Left lung (tissue), 10 donors: ENCODE data around the gene VRK2. TPM values are rescaled to one million over a fixed set of nuclear protein-coding genes. Genes with fewer than 3 reads are reported as not detected.

Source experiments
- ATAC-seq: fragments of 200-7000 bp; cut with Tn5 transposase; one replicate; pipeline ENCODE4 v1.9.1; 2020; ENCODE audit warnings: moderate library complexity
- DNase-seq, 4 donors: peaks; one replicate each; pipeline ENCODE4 v3.0.0-alpha.2; 2013 to 2020
- H3K27ac ChIP-seq, 2 donors: fragments of 200-600 bp; sonication (generic) in 1 of 2; one replicate each; pipeline versions ENCODE4 v1.5.0 to v1.8.0; 2020 to 2021
- H3K27me3 ChIP-seq, 2 donors: fragments of 200-600 bp; sonication (generic) in 1 of 2; one replicate each; pipeline versions ENCODE4 v1.5.0 to v1.8.0; 2020 to 2021
- H3K36me3 ChIP-seq, 2 donors: fragments of 200-600 bp; sonication (generic) in 1 of 2; one replicate each; pipeline versions ENCODE4 v1.5.0 to v1.8.0; 2020 to 2021
- H3K4me1 ChIP-seq, 2 donors: fragments of 200-600 bp; one replicate each; pipeline ENCODE4 v1.8.0; 2021
- H3K4me3 ChIP-seq, 2 donors: fragments of 200-600 bp; sonication (generic) in 1 of 2; one replicate each; pipeline versions ENCODE4 v1.5.0 to v1.8.0; 2020 to 2021; ENCODE audit warnings: mild to moderate bottlenecking in 1 of 2
- H3K9me3 ChIP-seq, 2 donors: fragments of 200-600 bp; sonication (generic) in 1 of 2; one replicate each; pipeline versions ENCODE4 v1.5.0 to v1.8.0; 2020 to 2021
- intact Hi-C, 2 donors: fragments of 100-400 bp; cut with DNase I; formaldehyde crosslinking; loops; one replicate each; pipeline versions ENCODE4 v1.11.2 to v1.14.2; 2022
- polyA plus RNA-seq, 6 donors: library from polyadenylated mRNA; unstranded; fragments of 120-200 nt; gene quantifications; one replicate each; pipeline ENCODE4 v1.2.1, GENCODE V29; 2013; ENCODE audit not compliant: insufficient read length in 6 of 6
- total RNA-seq, 2 donors: library from RNA; stranded (reverse); fragmentation: NEBNext Ultra II Directional; extraction: Animal tissue kit (Norgen Biotek cat#: 25700); gene quantifications; one replicate each; pipeline ENCODE4 v1.2.1, GENCODE V29; 2021
- TF ChIP-seq, protein P1 (sequence below), 2 donors: fragments of 200-600 bp; sonication (generic) in 1 of 2; IDR thresholded peaks; one replicate each; pipeline versions ENCODE4 v1.5.0 to v1.8.0; 2021; ENCODE audit warnings: antibody characterized with exemption in 2 of 2
- donor health status: DM: no; HTN: yes; CAD: no.
- donor health status: DM: no; HTN: no; CAD: no.

Gene VRK2
- total and polyA plus RNA-seq, 8 donors: 18.2 to 28.0 (median 24.1) TPM

DNA sequence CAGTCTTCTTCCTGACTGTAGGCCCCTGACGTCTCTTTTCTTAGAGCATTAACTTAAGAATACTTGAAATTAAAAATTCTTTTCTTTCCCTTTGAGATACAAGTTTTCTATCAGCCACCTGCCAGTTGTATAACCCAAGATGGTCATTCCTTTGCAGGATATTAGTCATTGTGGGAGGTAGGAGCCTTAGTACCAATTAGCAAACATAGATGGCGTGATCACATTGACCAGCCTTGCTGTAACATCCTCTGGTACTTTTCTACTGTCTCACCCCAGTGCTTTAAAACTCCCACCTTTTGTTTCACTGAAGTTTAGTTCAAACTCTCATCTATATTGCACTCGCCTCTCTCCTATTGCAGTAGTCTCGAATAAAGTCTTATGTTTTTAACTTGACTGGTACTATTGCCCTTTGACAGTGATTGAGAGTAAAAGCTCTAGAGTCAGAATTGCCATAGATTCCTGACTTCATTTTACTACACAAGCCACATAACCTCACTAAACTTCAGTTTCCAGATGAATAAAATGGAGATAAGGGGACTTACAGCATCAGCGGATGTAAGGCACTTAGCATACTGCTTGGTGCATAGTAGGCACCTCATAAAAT is 74.1 kb downstream of the VRK2 start:
- intact Hi-C loops: no loop called here
- Histone ChIP-seq H3K4me1 (no peaks in the 10 kb centered on the region), H3K27me3 (no peaks in the 10 kb centered on the region), H3K4me3 (no peak overlapping the region), H3K9me3 (no peaks in the 10 kb centered on the region), H3K36me3 (peaks cover 0 to 10% of the 10 kb centered on the region in 2 donors), H3K27ac (no peak overlapping the region)
- TF ChIP-seq, protein P1, sequence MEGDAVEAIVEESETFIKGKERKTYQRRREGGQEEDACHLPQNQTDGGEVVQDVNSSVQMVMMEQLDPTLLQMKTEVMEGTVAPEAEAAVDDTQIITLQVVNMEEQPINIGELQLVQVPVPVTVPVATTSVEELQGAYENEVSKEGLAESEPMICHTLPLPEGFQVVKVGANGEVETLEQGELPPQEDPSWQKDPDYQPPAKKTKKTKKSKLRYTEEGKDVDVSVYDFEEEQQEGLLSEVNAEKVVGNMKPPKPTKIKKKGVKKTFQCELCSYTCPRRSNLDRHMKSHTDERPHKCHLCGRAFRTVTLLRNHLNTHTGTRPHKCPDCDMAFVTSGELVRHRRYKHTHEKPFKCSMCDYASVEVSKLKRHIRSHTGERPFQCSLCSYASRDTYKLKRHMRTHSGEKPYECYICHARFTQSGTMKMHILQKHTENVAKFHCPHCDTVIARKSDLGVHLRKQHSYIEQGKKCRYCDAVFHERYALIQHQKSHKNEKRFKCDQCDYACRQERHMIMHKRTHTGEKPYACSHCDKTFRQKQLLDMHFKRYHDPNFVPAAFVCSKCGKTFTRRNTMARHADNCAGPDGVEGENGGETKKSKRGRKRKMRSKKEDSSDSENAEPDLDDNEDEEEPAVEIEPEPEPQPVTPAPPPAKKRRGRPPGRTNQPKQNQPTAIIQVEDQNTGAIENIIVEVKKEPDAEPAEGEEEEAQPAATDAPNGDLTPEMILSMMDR (IDR thresholded peaks at IDR 0.05): no peak
- ATAC-seq (no peak), DNase-seq (no peak)

DNA sequence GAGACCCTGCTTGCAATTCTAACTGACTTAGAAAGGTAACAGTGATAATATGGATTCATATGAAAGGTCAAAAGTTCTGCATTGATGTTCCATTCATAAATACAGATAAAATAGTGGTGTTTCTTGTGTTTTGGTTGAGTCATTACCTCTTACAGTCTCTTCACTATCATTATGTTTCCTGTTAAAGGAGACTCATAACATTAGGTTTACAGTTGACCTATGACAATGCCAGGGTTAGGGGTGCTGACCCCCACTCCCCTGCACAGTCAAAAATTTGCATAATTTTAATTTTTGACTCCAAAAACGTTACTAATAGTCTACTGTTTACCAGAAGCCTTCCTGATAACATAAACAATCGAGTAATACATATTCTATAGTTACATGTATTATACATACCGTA is 75.4 kb downstream of the VRK2 start:
- Histone ChIP-seq H3K27ac (no peak overlapping the region), H3K4me1 (no peaks in the 10 kb centered on the region), H3K27me3 (no peaks in the 10 kb centered on the region), H3K9me3 (no peaks in the 10 kb centered on the region), H3K4me3 (no peak overlapping the region), H3K36me3 (peaks cover 0 to 10% of the 10 kb centered on the region in 2 donors)
- intact Hi-C loops: no loop called here
- DNase-seq: no peak
- ATAC-seq: no peak
- TF ChIP-seq, protein P1 (IDR thresholded peaks at IDR 0.05): no peak

DNA sequence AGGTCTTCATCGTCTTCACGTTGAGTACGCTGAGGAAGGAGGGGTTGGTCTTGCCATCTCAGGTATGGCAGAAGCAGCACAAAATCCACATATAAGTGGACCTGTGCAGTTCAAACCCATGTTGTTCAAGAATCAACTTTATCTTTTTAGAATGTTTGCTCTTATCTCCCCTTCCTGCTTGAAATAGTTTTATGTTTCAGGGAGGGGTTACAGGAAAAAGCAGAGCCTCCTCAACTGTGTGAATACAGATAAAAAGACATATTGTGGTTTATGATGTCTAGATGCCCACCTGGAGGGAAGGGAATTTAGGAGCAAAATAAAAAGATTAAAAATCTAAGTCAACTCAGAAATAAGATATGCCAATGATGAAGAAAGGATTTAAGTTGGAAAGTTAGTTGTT is 75.9 kb downstream of the VRK2 start:
- H3K27ac ChIP-seq: no peak overlapping the region
- peaks cover 0 to 10% of the 10 kb centered on the region in 2 donors for H3K36me3 ChIP-seq
- H3K4me3 ChIP-seq: no peak overlapping the region
- H3K27me3 ChIP-seq: no peaks in the 10 kb centered on the region
- ATAC-seq (no peak), DNase-seq (no peak)
- H3K9me3 ChIP-seq: no peaks in the 10 kb centered on the region
- intact Hi-C loops: no loop called here
- H3K4me1 ChIP-seq: no peaks in the 10 kb centered on the region
- TF ChIP-seq, protein P1 (IDR thresholded peaks at IDR 0.05): no peak

DNA sequence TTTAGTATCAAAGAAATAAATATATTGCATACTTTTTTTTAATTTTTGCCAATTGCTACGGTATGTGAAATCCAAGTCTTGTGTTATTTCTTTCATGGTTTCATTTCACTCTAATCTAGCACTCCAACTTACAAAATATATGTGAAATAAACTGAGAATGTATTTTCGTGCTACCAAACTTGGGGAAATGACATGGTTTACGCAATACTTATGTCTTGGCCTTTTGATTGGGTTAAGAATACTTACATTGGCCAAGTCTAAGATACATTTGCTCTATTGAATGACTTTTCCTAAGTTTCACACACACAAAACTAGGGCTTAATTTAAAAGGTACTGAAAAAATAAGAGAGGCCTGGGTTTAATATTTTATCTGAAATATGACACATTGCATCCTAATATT is 80.5 kb downstream of the VRK2 start:
- TF ChIP-seq, protein P1 (IDR thresholded peaks at IDR 0.05): no peak
- ATAC-seq: no peak
- no peak overlapping the region for H3K27ac ChIP-seq
- peaks cover 0 to 10% of the 10 kb centered on the region in 2 donors for H3K36me3 ChIP-seq
- H3K4me3 ChIP-seq: no peak overlapping the region
- H3K9me3 ChIP-seq: no peaks in the 10 kb centered on the region
- H3K27me3 ChIP-seq: no peaks in the 10 kb centered on the region
- no peaks in the 10 kb centered on the region for H3K4me1 ChIP-seq
- intact Hi-C loops: no loop called here
- DNase-seq: no peak

DNA sequence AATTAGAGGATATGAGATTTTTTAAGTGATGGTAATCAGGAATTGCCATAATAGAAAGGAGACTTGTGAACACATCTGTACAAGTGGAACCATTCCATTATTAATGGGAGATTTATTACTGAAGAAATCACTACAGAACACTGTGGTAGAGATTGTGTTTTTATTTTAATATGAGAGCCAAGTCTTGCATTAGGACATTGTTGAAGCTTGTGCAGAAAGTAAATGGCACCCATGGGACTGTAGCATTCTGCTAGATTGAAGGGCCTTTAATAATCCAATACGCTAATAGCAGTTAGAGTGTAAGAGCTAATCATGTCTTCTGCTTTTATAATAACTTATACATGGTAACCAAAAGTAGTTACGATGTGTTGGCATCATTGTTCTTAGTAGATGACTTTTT is 83.6 kb downstream of the VRK2 start:
- no peaks in the 10 kb centered on the region for H3K36me3 ChIP-seq
- no peaks in the 10 kb centered on the region for H3K9me3 ChIP-seq
- DNase-seq (no peak), ATAC-seq (no peak)
- H3K4me1 ChIP-seq: no peaks in the 10 kb centered on the region
- H3K27ac ChIP-seq: no peak overlapping the region
- H3K4me3 ChIP-seq: no peak overlapping the region
- H3K27me3 ChIP-seq: no peaks in the 10 kb centered on the region
- TF ChIP-seq, protein P1 (IDR thresholded peaks at IDR 0.05): no peak
- intact Hi-C loops: no loop called here
